Osteocyte (in vitro differentiated cells): ENCODE data around the gene SIGLEC10. TPM values are rescaled to one million over a fixed set of nuclear protein-coding genes. Genes with fewer than 3 reads are reported as not detected.

Experiments
- DNase-seq: peaks from one replicate; pipeline ENCODE4 v3.0.0; 2021; ENCODE audit warnings: mixed read lengths; ENCODE audit not compliant: unreplicated experiment; ENCODE audit errors: extremely low spot score
- H3K27ac Mint-ChIP-seq: one replicate; pipeline ENCODE4 v1.8.0; 2021; ENCODE audit warnings: mild to moderate bottlenecking, mixed read lengths; ENCODE audit not compliant: unreplicated experiment
- H3K27me3 Mint-ChIP-seq: one replicate; pipeline ENCODE4 v1.8.0; 2021; ENCODE audit warnings: mixed read lengths; ENCODE audit not compliant: unreplicated experiment
- H3K36me3 Mint-ChIP-seq: one replicate; pipeline ENCODE4 v1.8.0; 2021; ENCODE audit warnings: mixed read lengths; ENCODE audit not compliant: unreplicated experiment
- H3K4me1 Mint-ChIP-seq: one replicate; pipeline ENCODE4 v1.8.0; 2021; ENCODE audit warnings: mixed read lengths; ENCODE audit not compliant: unreplicated experiment
- H3K4me3 Mint-ChIP-seq: one replicate; pipeline ENCODE4 v1.8.0; 2021; ENCODE audit warnings: mild to moderate bottlenecking, moderate library complexity, mixed read lengths; ENCODE audit not compliant: unreplicated experiment
- H3K9me3 Mint-ChIP-seq: one replicate; pipeline ENCODE4 v1.8.0; 2021; ENCODE audit warnings: mixed read lengths; ENCODE audit not compliant: unreplicated experiment
- CTCF ChIP-seq: fragments of 200-600 bp; sonication (generic); IDR thresholded peaks from 2 replicates; pipeline ENCODE4 v1.5.0; 2021; ENCODE audit warnings: antibody characterized with exemption, mild to moderate bottlenecking, moderate library complexity
- total RNA-seq: library from RNA; stranded (reverse); gene quantifications from 2 replicates; pipeline ENCODE4 v1.2.1, GENCODE V29; 2021

Gene SIGLEC10
- total RNA-seq, 1 donor from 2014 or later = not detected

- no peak for DNase-seq
- no peaks in the 10 kb centered on the region for H3K36me3 Mint-ChIP-seq
- H3K4me1 Mint-ChIP-seq = no peaks in the 10 kb centered on the region
- no peak overlapping the region for H3K4me3 Mint-ChIP-seq
- peaks cover 21% of the 10 kb centered on the region for H3K9me3 Mint-ChIP-seq
- no peak for TF ChIP-seq CTCF
- no peaks in the 10 kb centered on the region for H3K27me3 Mint-ChIP-seq
- no peak overlapping the region for H3K27ac Mint-ChIP-seq
Observed at GRCh38 chr19:51441410-51442390, 24.3 kb upstream of the SIGLEC10 start.

- DNase-seq = no peak
- Mint-ChIP-seq H3K9me3 (peaks cover 17% of the 10 kb centered on the region), H3K36me3 (no peaks in the 10 kb centered on the region), H3K27me3 (no peaks in the 10 kb centered on the region), H3K27ac (no peak overlapping the region), H3K4me3 (no peak overlapping the region), H3K4me1 (no peaks in the 10 kb centered on the region)
- TF ChIP-seq CTCF = no peak
Observed at GRCh38 chr19:51440846-51441409, 23.5 kb upstream of the SIGLEC10 start.

- no peaks in the 10 kb centered on the region for H3K36me3 Mint-ChIP-seq
- TF ChIP-seq CTCF = no peak
- no peak overlapping the region for H3K4me3 Mint-ChIP-seq
- H3K27me3 Mint-ChIP-seq = no peaks in the 10 kb centered on the region
- no peak for DNase-seq
- no peaks in the 10 kb centered on the region for H3K4me1 Mint-ChIP-seq
- H3K27ac Mint-ChIP-seq = no peak overlapping the region
- peaks cover 17% of the 10 kb centered on the region for H3K9me3 Mint-ChIP-seq
Observed at GRCh38 chr19:51440052-51440451, 22.6 kb upstream of the SIGLEC10 start.

- DNase-seq = no peak
- Mint-ChIP-seq H3K27ac (no peak overlapping the region), H3K4me3 (no peak overlapping the region), H3K27me3 (no peaks in the 10 kb centered on the region), H3K9me3 (peaks cover 17% of the 10 kb centered on the region), H3K4me1 (no peaks in the 10 kb centered on the region), H3K36me3 (no peaks in the 10 kb centered on the region)
- TF ChIP-seq CTCF = peak; percentile 25
Observed at GRCh38 chr19:51439021-51439465, 21.6 kb upstream of the SIGLEC10 start.

- no peak for DNase-seq
- no peak for TF ChIP-seq CTCF
- no peaks in the 10 kb centered on the region for H3K27me3 Mint-ChIP-seq
- no peak overlapping the region for H3K27ac Mint-ChIP-seq
- no peaks in the 10 kb centered on the region for H3K36me3 Mint-ChIP-seq
- no peaks in the 10 kb centered on the region for H3K4me1 Mint-ChIP-seq
- H3K9me3 Mint-ChIP-seq = no peaks in the 10 kb centered on the region
- H3K4me3 Mint-ChIP-seq = no peak overlapping the region
Observed at GRCh38 chr19:51434456-51434855, 17.0 kb upstream of the SIGLEC10 start.
